SU-DHL-6 (cell line): ENCODE data around the gene TECTA.

Source experiments
- EZH2phosphoT487 ChIP-seq: fragments of 200-600 bp; sonication (generic), shearing (Covaris generic); conservative IDR thresholded peaks from 2 replicates; pipeline ENCODE4 v1.6.1; 2018; ENCODE audit warnings: mild to moderate bottlenecking, antibody characterized with exemption, low read length, moderate library complexity, mixed read lengths
- TF ChIP-seq, protein P1 (sequence below): fragments of 200-600 bp; sonication (generic); IDR thresholded peaks from one replicate; pipeline ENCODE4 v1.5.1; 2017; ENCODE audit warnings: antibody characterized with exemption, mild to moderate bottlenecking, low read length, moderate library complexity; ENCODE audit not compliant: insufficient read depth, poor library complexity, severe bottlenecking

DNA sequence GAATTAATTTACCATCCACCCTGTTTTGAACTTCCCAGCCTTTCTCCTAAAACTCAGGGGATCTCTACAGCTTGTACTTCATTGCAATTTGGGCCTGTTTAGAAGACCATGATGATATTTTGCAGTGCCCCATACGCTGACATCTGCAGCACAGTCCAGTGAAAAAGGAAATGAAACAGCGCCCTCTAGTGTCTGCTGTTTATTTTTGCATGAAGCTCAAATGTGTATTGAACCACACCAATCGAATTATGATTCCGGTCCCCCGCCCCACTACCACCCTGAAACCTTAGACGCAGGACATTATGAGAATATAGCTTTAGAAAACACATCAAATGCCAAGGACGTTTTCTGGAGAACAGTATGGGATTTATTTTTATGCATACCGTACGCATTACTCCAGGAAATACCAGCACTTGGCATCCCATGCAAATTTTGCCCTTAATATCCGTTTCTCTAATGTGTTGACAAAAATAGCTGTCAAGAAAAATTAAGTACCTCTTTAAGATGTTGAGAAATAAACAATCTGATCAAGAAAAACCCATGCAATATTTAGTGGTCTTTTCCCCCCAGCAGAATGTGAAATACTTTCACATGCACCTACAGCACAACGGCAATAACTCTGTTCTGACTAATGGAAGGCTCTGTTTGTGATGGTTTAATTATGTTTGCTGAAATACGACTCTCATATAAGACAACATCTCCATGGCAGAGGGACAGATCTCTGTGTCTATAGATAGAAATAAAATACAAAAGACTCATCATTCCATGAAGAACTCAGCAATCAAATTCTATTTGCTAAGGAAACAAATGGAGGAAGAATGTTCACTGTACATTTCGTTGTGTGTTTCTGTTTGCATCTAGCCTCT is 93.9 kb downstream of the TECTA start:
- TF ChIP-seq, protein P1, sequence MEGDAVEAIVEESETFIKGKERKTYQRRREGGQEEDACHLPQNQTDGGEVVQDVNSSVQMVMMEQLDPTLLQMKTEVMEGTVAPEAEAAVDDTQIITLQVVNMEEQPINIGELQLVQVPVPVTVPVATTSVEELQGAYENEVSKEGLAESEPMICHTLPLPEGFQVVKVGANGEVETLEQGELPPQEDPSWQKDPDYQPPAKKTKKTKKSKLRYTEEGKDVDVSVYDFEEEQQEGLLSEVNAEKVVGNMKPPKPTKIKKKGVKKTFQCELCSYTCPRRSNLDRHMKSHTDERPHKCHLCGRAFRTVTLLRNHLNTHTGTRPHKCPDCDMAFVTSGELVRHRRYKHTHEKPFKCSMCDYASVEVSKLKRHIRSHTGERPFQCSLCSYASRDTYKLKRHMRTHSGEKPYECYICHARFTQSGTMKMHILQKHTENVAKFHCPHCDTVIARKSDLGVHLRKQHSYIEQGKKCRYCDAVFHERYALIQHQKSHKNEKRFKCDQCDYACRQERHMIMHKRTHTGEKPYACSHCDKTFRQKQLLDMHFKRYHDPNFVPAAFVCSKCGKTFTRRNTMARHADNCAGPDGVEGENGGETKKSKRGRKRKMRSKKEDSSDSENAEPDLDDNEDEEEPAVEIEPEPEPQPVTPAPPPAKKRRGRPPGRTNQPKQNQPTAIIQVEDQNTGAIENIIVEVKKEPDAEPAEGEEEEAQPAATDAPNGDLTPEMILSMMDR = peak; percentile 79
- TF ChIP-seq EZH2phosphoT487 = no peak
